GM18858 (cell line): ENCODE data around the gene RPL27A.
"Not testable (repeated sequence)": the region's sequence is repeated elsewhere in the genome, so short reads cannot be mapped to it uniquely, and the experiment has no call there.

Experiments used
- ATAC-seq: cut with Tn5 transposase; IDR thresholded peaks from one replicate; pipeline ENCODE4 v1.9.1; 2021; ENCODE audit not compliant: unreplicated experiment

RPL27A gene

GRCh38 chr11:8682303-8683114, at the start of gene RPL27A, which contains the start of gene TRIM66:
Gene RPL27A, plus strand, starts transcription at chr11:8682792. Its CDS starts 22 bp downstream, at chr11:8682814.
Gene TRIM66, minus strand, starts transcription at chr11:8682665. Its CDS starts 10,391 bp downstream, at chr11:8672274.
- peak; percentile 92 for ATAC-seq

GRCh38 chr11:8634498-8634897, 48.1 kb upstream of the RPL27A start:
- no peak for ATAC-seq

DNA sequence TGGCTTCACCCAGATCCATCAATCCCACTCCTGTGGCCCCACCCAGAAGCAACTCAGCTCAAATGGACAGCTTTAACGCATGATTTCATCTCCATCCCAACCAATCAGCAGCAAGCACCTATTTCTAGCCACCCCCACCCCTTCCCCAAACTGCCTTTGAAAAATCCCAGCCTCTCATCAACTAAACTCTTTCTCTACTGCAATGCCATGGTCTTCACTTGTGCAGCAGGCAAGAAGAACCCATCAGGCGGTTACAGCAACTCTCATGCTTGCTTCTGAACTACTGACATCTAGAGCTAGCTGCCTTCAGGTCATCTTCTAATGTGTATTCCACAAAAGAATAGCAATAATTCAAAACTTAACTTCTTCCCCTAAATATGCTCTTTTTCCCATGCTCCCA, 46.5 kb upstream of the RPL27A start:
- no peak for ATAC-seq

DNA sequence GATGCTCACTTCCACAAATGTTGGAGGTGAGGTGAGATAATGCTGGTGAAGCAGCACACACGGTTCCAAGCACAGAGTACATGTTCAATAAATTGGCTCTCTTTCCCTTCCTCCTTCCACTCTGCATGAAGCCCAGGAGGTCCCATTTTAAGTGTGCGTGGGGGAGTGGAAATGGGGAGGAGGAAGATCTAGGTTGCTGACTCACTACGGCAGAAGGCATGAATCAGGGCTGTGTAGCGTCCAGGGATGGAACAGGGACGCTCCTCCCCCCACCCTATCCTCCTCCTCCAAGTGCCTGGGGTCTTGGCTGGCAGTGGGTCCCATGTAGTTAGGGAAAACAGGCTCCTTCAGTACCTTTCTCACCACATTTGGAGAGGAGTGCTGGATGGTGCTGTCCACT, 44.3 kb upstream of the RPL27A start:
- no peak for ATAC-seq

DNA sequence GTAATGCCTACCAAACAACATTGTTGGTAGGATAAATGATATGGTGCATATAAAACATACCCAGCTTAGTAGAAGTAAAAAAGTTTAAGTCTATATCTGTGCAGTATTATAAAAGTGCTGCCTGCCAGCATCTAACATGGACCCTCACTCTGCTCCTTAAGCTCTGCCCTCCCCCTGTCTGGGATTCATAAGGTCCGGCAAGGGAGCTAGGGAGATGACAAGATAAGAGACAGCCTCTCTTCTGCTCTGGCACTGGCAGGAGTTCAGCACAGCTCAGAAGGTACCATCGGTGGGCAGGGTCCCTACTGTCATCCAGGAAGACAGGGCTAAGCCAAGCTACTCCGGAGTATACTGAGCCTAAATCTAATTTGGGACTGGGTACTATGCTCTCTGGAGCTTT, 42.9 kb upstream of the RPL27A start:
- ATAC-seq, result no peak

DNA sequence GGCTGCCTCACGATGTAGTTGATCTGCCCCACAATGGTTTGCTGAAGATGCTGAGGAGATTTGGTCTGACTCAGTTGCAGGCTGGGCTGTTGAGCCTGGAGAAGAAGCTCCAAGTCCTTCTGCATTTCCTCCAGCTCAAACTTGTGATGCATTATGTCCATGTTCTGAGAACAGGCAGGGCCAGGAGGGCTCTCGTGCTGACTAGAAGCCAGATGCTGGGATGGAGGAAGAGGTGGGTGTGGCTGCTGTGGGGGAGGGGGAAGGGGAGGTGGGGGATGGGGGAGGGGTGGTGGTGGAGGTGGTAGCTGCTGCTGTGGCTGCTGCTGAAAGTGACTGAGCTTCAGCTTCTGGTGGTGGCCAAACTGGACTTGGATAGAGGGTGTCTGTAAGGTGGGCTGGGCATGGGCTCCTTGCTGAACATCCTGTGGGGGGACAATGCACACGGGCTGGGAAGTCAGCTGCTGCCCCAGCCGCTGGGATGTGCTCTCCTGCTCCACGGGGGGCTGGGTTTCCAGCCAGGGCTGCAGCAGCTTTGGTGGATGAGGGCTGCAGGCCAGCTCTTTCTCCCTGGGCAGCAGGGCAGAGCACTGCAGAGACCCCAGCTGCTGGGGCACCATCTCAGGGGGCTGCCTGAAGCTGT, 42.2 kb upstream of the RPL27A start:
- no peak for ATAC-seq

- ATAC-seq, result no peak
Measured at GRCh38 chr11:8641332-8641731, 41.3 kb upstream of the RPL27A start.

DNA sequence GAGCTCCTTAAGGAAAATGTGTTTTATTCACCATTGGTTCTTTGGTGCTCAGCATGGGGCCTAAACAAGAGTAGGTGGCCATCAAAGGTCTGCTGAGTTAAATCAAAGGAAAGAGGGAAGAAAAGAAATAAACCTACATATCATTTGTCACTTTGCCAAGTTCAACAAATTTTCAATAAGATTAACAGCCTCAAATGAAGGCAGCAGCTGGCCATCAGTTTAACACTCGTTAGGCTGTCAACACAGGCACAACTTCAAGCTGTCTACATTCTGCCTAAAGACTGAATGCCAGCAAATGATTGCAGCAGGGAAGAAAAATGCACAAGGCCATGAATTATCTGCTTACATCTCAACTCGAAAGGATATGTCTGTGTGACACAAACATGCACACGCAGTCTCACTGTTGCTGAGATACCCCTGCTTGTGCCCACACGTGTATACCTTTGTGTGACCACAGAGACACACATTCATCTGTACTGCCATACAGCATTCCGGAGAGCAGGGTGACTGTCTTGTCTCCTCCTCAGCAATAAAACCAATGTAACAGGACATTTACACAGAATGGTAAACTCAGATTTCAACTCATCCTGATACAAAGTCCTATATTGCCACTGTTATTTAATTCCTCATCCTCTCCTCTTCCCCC, 40.3 kb upstream of the RPL27A start:
- ATAC-seq, result no peak

DNA sequence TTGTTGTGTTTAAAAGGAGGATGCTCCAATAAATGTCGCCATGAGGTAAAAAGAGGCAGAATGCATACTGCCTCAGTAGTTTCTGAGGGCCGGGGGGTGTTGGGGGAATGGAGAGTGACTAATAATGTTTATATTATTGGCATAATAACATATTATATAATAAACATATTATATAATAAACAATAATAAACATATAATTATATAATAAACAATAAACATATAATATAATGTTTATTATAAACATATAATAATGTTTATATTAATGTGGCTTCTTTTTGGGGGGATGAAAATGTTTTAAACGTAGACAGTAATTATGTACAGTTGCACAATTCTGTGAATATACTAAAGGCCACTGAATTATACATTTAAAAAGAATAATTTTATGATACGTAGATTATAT, 35.7 kb upstream of the RPL27A start:
- ATAC-seq, result no peak

GRCh38 chr11:8649361-8649760, 33.2 kb upstream of the RPL27A start:
- no peak for ATAC-seq

DNA sequence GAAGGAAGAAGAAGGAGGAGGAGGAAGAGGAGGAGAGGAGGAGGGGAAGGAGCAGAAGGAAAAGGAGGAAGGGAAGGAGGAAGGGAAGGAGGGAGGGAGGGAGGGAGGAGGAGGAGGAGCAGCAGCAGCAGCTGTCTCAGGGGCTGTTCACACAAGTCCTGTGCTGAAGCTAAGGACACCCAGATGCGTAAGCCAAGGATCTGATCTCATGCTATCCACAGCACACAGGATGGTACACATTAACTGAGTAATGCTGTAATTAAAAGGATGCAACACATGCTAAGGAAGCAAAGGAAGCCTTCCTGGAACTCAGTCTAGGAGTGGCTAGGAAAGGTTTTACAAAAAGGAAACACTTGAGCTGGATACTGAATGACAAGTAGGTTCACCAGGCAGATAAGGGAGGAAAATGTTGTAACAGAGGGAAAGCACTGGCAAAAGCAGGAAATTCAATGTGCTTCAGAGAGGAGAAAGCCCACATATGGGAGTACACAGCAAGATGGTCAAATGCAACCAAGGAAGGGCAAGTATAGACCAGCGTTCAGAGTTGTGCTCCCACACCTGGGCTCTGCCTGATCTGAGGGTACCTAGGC, 32.1 kb upstream of the RPL27A start:
- ATAC-seq, result no peak

DNA sequence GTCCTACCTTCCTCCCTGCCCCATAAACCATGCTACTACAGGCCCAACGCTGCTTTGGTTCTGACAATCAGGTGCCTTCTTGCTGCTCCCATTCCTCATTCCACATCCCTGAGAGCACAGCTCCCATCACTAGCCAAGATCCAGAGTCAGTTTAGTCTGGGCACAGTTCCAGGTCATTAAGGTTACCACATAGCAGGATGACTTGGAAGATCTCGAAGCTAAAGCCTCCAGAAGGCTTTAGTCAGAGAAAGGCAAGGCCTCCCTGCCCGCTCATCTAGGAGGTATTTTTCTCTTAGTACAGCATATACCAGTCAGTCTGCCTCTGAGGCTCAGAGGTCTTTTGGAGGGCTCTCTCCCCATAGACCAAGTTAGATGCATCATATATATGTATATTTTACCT, 30.5 kb upstream of the RPL27A start:
- no peak for ATAC-seq

GRCh38 chr11:8654503-8654902, 28.1 kb upstream of the RPL27A start:
- no peak for ATAC-seq

DNA sequence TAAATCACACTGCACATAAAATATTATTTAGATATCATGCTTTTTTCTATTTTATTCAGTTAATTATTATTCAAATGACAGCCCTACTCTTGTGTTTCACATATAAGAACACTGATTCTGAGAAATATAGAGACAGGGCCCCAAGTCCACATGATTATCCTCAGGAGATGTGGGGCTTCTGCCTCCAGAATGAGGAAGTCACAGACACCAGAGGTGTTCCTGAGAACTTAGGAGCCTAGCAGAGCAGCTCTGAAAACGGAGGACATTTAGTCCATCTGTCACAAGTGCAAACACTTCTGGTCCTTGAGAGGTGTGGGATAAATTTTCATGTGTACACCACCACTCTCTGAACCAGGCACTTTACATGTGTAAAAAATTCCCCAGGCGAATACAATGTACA, 26.3 kb upstream of the RPL27A start:
- no peak for ATAC-seq

GRCh38 chr11:8658321-8659057, 24.1 kb upstream of the RPL27A start:
- no peak for ATAC-seq

DNA sequence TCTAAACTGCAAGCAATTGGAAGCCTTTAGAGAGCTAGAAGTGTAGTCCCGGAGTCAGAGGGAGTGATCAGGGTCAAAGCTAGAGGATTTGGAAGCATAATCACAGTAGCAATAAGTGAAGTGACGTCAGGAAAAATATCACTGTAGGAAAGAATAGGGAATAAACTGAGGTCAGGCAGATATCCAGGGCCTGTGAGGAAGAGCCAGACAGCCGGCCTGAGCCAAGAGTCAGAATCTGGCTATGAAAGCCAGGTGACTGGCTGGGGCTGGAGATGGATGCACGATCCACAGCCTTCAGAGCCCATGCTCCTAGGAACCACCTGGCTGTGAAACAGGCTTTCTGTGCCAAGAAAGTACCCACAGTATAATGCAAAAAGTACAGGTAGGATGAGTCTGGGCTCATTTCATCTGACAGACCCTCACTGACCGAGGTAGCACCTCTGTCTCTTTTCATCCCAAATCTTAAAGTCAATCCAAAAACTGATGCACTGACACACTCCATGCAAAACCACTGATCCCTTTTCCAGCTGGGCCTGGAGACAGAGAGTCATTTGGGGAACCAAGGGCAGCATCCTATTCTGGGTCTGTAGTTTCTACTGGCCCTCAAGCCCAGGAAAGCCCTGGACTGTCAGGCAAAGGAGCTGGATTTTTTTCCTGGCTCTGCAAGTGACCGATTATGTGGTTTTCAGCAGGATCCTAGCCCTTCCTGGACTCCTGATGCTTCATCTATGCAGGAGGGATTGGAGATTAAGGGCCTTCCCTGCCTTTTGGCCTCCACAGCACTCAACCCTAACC, 21.4 kb upstream of the RPL27A start:
- ATAC-seq, result no peak

DNA sequence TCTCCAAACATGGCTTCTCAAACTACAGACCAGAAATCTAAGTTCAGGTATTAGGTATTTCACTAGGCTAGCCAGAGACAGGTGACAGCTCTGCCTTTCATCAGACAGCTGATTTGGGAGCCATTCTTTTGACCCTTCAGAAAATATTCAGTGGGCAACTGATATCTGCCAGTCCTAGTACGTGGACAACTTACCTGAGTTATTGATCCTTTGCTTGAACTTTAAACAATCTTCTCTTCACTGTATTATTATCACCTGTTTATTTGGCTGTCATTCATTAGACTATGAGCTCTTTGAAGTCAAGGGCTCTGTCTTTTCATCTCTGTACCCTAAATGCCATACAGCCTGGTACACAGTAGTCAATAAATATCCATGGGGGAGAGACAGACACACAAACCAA, 17.4 kb upstream of the RPL27A start:
- no peak for ATAC-seq

DNA sequence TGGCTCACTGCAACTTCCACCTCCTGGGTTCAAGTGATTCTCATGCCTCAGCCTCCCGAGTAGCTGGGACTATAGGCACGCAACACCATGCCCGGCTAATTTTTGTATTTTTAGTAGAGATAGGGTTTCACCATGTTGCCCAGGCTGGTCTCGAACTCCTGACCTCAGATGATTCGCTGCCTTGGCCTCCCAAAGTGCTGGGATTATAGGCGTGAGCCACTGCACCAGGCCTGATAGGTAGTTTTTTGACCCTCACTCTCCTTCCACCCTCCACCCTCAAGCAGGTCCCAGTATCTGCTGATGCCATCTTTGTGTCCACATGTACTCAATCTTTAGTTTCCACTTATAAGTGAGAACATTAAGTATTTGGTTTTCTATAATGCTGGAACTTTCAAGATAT, 12.5 kb upstream of the RPL27A start:
- ATAC-seq, result not testable (repeated sequence)

DNA sequence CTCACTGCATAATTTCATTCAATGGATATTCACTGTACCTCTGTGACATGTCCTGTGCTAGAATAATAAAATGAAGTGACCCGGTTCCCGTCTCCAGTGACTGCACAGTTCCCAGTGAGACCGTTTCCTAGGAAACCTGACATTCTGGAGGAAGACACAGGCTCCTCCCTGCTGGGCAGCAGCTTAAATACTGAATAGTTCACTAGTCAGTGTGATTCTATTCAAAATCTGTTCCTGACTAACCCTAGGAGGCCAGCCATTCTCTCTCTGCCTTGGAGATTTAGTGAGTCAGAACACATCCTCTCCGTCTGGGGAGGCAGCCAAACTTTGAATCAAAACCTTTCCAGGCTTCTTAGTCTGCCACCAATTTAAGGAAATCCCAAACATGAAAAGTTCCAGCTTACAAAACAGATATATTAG, 11.4 kb upstream of the RPL27A start:
- ATAC-seq, result no peak

GRCh38 chr11:8671651-8672062, 10.9 kb upstream of the RPL27A start:
- no peak for ATAC-seq
